Trophoblast cell (in vitro differentiated cells and primary cell): ENCODE data around the gene LRP1-AS. TPM values are rescaled to one million over a fixed set of nuclear protein-coding genes. Genes with fewer than 3 reads are reported as not detected.

ENCODE experiments used
- DNase-seq, 2 donors: peaks; one replicate each; pipeline ENCODE4 v3.0.0-alpha.2; 2016
- H2AFZ ChIP-seq: 2 replicates; pipeline ENCODE4 v1.6.1; 2013; ENCODE audit warnings: low read length, moderate library complexity, mild to moderate bottlenecking; ENCODE audit not compliant: insufficient read depth, poor library complexity
- H2AK5ac ChIP-seq: 2 replicates; pipeline ENCODE4 v1.6.1; 2013; ENCODE audit warnings: mild to moderate bottlenecking, low read length
- H2BK120ac ChIP-seq: 2 replicates; pipeline ENCODE4 v1.6.1; 2013; ENCODE audit warnings: low read length, mild to moderate bottlenecking, moderate library complexity; ENCODE audit not compliant: insufficient read depth, poor library complexity
- H2BK12ac ChIP-seq: 2 replicates; pipeline ENCODE4 v1.6.1; 2013; ENCODE audit warnings: mild to moderate bottlenecking, low read length, moderate library complexity
- H2BK5ac ChIP-seq: 2 replicates; pipeline ENCODE4 v1.6.1; 2013; ENCODE audit warnings: low read length, low read depth, moderate library complexity, mild to moderate bottlenecking; ENCODE audit not compliant: poor library complexity
- H3K14ac ChIP-seq: 2 replicates; pipeline ENCODE4 v1.6.1; 2013; ENCODE audit warnings: mild to moderate bottlenecking, low read length
- H3K18ac ChIP-seq: 2 replicates; pipeline ENCODE4 v1.6.1; 2013; ENCODE audit warnings: mild to moderate bottlenecking, low read length
- H3K23ac ChIP-seq: 2 replicates; pipeline ENCODE4 v1.6.1; 2013; ENCODE audit warnings: low read length
- H3K27ac ChIP-seq: 2 replicates; pipeline ENCODE4 v1.5.1; 2013; ENCODE audit warnings: low read depth, mild to moderate bottlenecking, inconsistent platforms, low read length, moderate library complexity
- H3K27me3 ChIP-seq: 2 replicates; pipeline ENCODE4 v1.6.1; 2013; ENCODE audit warnings: inconsistent platforms, mild to moderate bottlenecking, low read length, moderate library complexity; ENCODE audit not compliant: insufficient read depth
- H3K36me3 ChIP-seq, 2 experiments: 1 replicate in 1 of 2; 2 replicates in 1 of 2; pipeline ENCODE4 v1.6.1; 2013; ENCODE audit warnings: low read length in 2 of 2, mild to moderate bottlenecking in 2 of 2, moderate library complexity in 1 of 2; ENCODE audit not compliant: insufficient read depth in 2 of 2, control insufficient read depth in 1 of 2
- H3K4ac ChIP-seq: 2 replicates; pipeline ENCODE4 v1.6.1; 2013; ENCODE audit warnings: low read depth, mild to moderate bottlenecking, low read length, moderate library complexity
- H3K4me1 ChIP-seq, 2 experiments: 1 replicate in 1 of 2; 2 replicates in 1 of 2; pipeline ENCODE4 v1.6.1; 2013; ENCODE audit warnings: low read length in 2 of 2, mild to moderate bottlenecking in 2 of 2, moderate library complexity in 1 of 2; ENCODE audit not compliant: insufficient read depth in 2 of 2, control insufficient read depth in 1 of 2
- H3K4me2 ChIP-seq: 2 replicates; pipeline ENCODE4 v1.6.1; 2013; ENCODE audit warnings: inconsistent platforms, mild to moderate bottlenecking, low read length, moderate library complexity
- H3K4me3 ChIP-seq: 2 replicates; pipeline ENCODE4 v1.5.1; 2013; ENCODE audit warnings: mild to moderate bottlenecking, low read depth, low read length, inconsistent platforms
- H3K79me1 ChIP-seq: one replicate; pipeline ENCODE4 v1.6.1; 2013; ENCODE audit warnings: low read length
- H3K79me2 ChIP-seq: 2 replicates; pipeline ENCODE4 v1.6.1; 2013; ENCODE audit warnings: low read length, mild to moderate bottlenecking; ENCODE audit not compliant: control insufficient read depth, insufficient read depth, poor library complexity
- H3K9ac ChIP-seq: 2 replicates; pipeline ENCODE4 v1.6.1; 2013; ENCODE audit warnings: mild to moderate bottlenecking, low read length
- H3K9me3 ChIP-seq: 2 replicates; pipeline ENCODE4 v1.6.1; 2013; ENCODE audit warnings: low read depth, mild to moderate bottlenecking, control low read depth, inconsistent platforms, low read length; ENCODE audit not compliant: insufficient read depth
- H4K12ac ChIP-seq: 2 replicates; pipeline ENCODE4 v1.6.1; 2013; ENCODE audit warnings: low read depth, mild to moderate bottlenecking, low read length, moderate library complexity
- H4K8ac ChIP-seq: 2 replicates; pipeline ENCODE4 v1.6.1; 2013; ENCODE audit warnings: low read depth, mild to moderate bottlenecking, low read length, moderate library complexity
- H4K91ac ChIP-seq: one replicate; pipeline ENCODE4 v1.6.1; 2013; ENCODE audit warnings: low read depth, mild to moderate bottlenecking, low read length, moderate library complexity
- WGBS: extraction: QIAGEN DNeasy Blood & Tissue Kit; methylation state at CpG from one replicate; pipeline ENCODE4 v1.1.7; 2013; ENCODE audit warnings: missing lambda C conversion rate; ENCODE audit not compliant: insufficient read length, insufficient coverage; ENCODE audit errors: extremely low coverage; 5-methylcytosine and 5-hydroxymethylcytosine counted together
- polyA plus RNA-seq: library from polyadenylated mRNA; stranded (reverse); fragments of 200-250 nt; gene quantifications from 2 replicates; pipeline ENCODE4 v1.2.3, GENCODE V29; 2013

The LRP1-AS gene
- polyA plus RNA-seq, result not detected in 2 replicates

- Histone ChIP-seq H3K23ac (no peak within 1 kb of the TSS), H3K18ac (peak within 1 kb of the TSS; percentile 11), H2AFZ (no peak within 1 kb of the TSS), H3K27ac (peak within 1 kb of the TSS; percentile 62), H3K79me1 (no peaks in the 10 kb centered on the region), H2BK5ac (no peak within 1 kb of the TSS), H4K8ac (no peak within 1 kb of the TSS), H2BK120ac (no peak within 1 kb of the TSS), H3K9me3 (no peaks in the 10 kb centered on the region), H3K36me3 (peaks cover 69 to 74% of the 10 kb centered on the region in 2 experiments), H4K12ac (no peak within 1 kb of the TSS), H3K14ac (no peak within 1 kb of the TSS), H3K4me2 (no peak within 1 kb of the TSS), H3K27me3 (no peaks in the 10 kb centered on the region), H3K4ac (no peak within 1 kb of the TSS), H3K4me1 (peaks cover 13 to 25% of the 10 kb centered on the region in 2 experiments), H2BK12ac (no peak within 1 kb of the TSS), H2AK5ac (no peak within 1 kb of the TSS), H3K9ac (no peak within 1 kb of the TSS), H3K4me3 (peak within 1 kb of the TSS; percentile 21), H3K79me2 (no peaks in the 10 kb centered on the region), H4K91ac (no peak within 1 kb of the TSS)
- no CpG with 5 or more reads among the region's 8 CpGs for WGBS
- DNase-seq, result no peak
These were observed at the start of gene LRP1-AS for GRCh38 chr12:57146961-57147944. Gene LRP1-AS, minus strand, starts transcription at chr12:57147619.

- H3K79me1 ChIP-seq, result no peaks in the 10 kb centered on the region
- no CpG with 5 or more reads among the region's 22 CpGs for WGBS
- no peaks in the 10 kb centered on the region for H3K27me3 ChIP-seq
- H3K4ac ChIP-seq, result no peak overlapping the region
- H2BK120ac ChIP-seq, result no peak overlapping the region
- no peak overlapping the region for H4K8ac ChIP-seq
- H4K91ac ChIP-seq, result no peak overlapping the region
- peaks cover 4% of the 10 kb centered on the region for H3K9me3 ChIP-seq
- H3K4me2 ChIP-seq, result no peak overlapping the region
- H3K18ac ChIP-seq, result no peak overlapping the region
- no peak overlapping the region for H4K12ac ChIP-seq
- H3K27ac ChIP-seq, result no peak overlapping the region
- H3K36me3 ChIP-seq, result peaks cover 98 to 99% of the 10 kb centered on the region in 2 experiments
- no peak overlapping the region for H2AK5ac ChIP-seq
- no peaks in the 10 kb centered on the region for H3K4me1 ChIP-seq
- DNase-seq, result no peak
- H2BK12ac ChIP-seq, result no peak overlapping the region
- no peak overlapping the region for H2AFZ ChIP-seq
- no peak overlapping the region for H3K14ac ChIP-seq
- no peaks in the 10 kb centered on the region for H3K79me2 ChIP-seq
- no peak overlapping the region for H2BK5ac ChIP-seq
- no peak overlapping the region for H3K23ac ChIP-seq
- H3K9ac ChIP-seq, result no peak overlapping the region
- H3K4me3 ChIP-seq, result no peak overlapping the region
These were observed 49.5 kb upstream of the LRP1-AS start for GRCh38 chr12:57196956-57197355.

DNA sequence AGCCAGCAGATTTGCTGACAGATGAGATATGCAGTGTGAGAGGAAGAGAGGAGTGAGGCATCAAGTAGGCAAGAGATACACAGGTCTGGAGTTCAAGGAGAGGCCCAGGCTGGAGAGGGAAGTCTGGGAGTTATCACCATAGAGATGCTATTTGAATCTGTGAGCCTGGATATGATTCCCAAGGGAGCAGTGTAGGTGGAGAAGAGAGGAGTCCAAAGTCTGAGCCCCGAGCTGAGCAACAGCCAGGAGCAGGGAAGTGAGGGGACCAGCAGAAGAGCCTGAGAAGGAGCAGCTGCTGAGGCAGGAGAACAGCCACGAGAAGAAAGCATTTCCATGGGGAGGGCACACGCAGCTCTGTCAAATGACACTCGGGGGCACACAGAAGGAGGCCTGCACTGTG is 49.0 kb upstream of the LRP1-AS start:
- Histone ChIP-seq H3K9ac (no peak overlapping the region), H3K18ac (no peak overlapping the region), H3K4me3 (no peak overlapping the region), H3K79me1 (no peaks in the 10 kb centered on the region), H2BK12ac (no peak overlapping the region), H3K9me3 (peaks cover 8% of the 10 kb centered on the region), H2AFZ (no peak overlapping the region), H4K12ac (no peak overlapping the region), H3K36me3 (peaks cover 98 to 99% of the 10 kb centered on the region in 2 experiments), H2AK5ac (no peak overlapping the region), H4K91ac (no peak overlapping the region), H3K4ac (no peak overlapping the region), H3K27me3 (no peaks in the 10 kb centered on the region), H3K4me2 (no peak overlapping the region), H3K23ac (no peak overlapping the region), H2BK5ac (no peak overlapping the region), H3K27ac (no peak overlapping the region), H4K8ac (no peak overlapping the region), H3K4me1 (no peaks in the 10 kb centered on the region), H2BK120ac (no peak overlapping the region), H3K14ac (no peak overlapping the region), H3K79me2 (no peaks in the 10 kb centered on the region)
- DNase-seq, result no peak
- no CpG with 5 or more reads among the region's 4 CpGs for WGBS

GRCh38 chr12:57195611-57196371 is 48.4 kb upstream of the LRP1-AS start:
- Histone ChIP-seq H3K79me1 (no peaks in the 10 kb centered on the region), H3K23ac (no peak overlapping the region)

More at GRCh38 chr12:57195611-57196371, 48.4 kb upstream of the LRP1-AS start:
- no peak overlapping the region for H2BK12ac ChIP-seq
- DNase-seq, result no peak
- no peak overlapping the region for H3K9ac ChIP-seq
- no peak overlapping the region for H3K14ac ChIP-seq
- no peak overlapping the region for H2AK5ac ChIP-seq
- no peak overlapping the region for H2AFZ ChIP-seq
- H2BK5ac ChIP-seq, result no peak overlapping the region
- WGBS, result no CpG with 5 or more reads among the region's 34 CpGs
- no peak overlapping the region for H3K4me2 ChIP-seq
- no peak overlapping the region for H4K12ac ChIP-seq
- no peak overlapping the region for H4K8ac ChIP-seq
- no peak overlapping the region for H3K27ac ChIP-seq
- no peak overlapping the region for H3K4me3 ChIP-seq
- no peak overlapping the region for H2BK120ac ChIP-seq
- peaks cover 12% of the 10 kb centered on the region for H3K9me3 ChIP-seq
- H3K79me2 ChIP-seq, result no peaks in the 10 kb centered on the region
- H3K36me3 ChIP-seq, result peaks cover 99% of the 10 kb centered on the region in 2 experiments
- no peak overlapping the region for H3K4ac ChIP-seq
- H3K4me1 ChIP-seq, result no peaks in the 10 kb centered on the region
- H3K27me3 ChIP-seq, result no peaks in the 10 kb centered on the region
- H4K91ac ChIP-seq, result no peak overlapping the region
- no peak overlapping the region for H3K18ac ChIP-seq
